IMR-90 (cell line): ENCODE results near the gene GAGE12J. TPM values are rescaled to one million over a fixed set of nuclear protein-coding genes. Genes with fewer than 3 reads are reported as not detected.

Experiments
- ATAC-seq: fragments of 200-7000 bp; cut with Tn5 transposase; 2 replicates; pipeline ENCODE4 v1.9.1; 2020; ENCODE audit warnings: low read depth, mild to moderate bottlenecking, moderate library complexity
- BruUV-seq: library from RNA; stranded (reverse); fragments of 400-500 nt; replicated peaks from 2 replicates; lab custom pipeline; 2021; lab: Mats Ljungman, UMichigan
- CTCF ChIA-PET: fragments of 300-600 bp; formaldehyde crosslinking; extraction: SDS; loops from one replicate; lab custom pipeline; 2021; ENCODE audit warnings: antibody characterized with exemption; lab: Yijun Ruan, JAX
- POLR2A ChIA-PET: fragments of 300-600 bp; sonication (Branson Sonifier 250); formaldehyde crosslinking; loops from one replicate; lab custom pipeline; 2022; ENCODE audit warnings: antibody characterized with exemption; ENCODE audit not compliant: unreplicated experiment; lab: Charles Lee
- DNase-seq: peaks from one replicate; pipeline ENCODE4 v3.0.0; 2013
- H2AFZ ChIP-seq: replicated peaks from 2 replicates; pipeline ENCODE3; 2013; ENCODE audit warnings: low read length, mild to moderate bottlenecking; ENCODE audit not compliant: poor library complexity
- H2AK5ac ChIP-seq: 2 replicates; pipeline ENCODE4 v1.6.1; 2013; ENCODE audit warnings: low read depth, low read length, inconsistent platforms
- H2AK9ac ChIP-seq: replicated peaks from 2 replicates; pipeline ENCODE3; 2013; ENCODE audit warnings: mild to moderate bottlenecking, low read depth, low read length, moderate library complexity; ENCODE audit not compliant: poor library complexity
- H2BK120ac ChIP-seq: 2 replicates; pipeline ENCODE4 v1.6.1; 2013; ENCODE audit warnings: low read depth, low read length, inconsistent platforms
- H2BK15ac ChIP-seq: 3 replicates; pipeline ENCODE4 v1.6.1; 2013; ENCODE audit warnings: low read depth, low read length, inconsistent platforms
- H2BK20ac ChIP-seq: 2 replicates; pipeline ENCODE4 v1.6.1; 2013; ENCODE audit warnings: low read depth, mild to moderate bottlenecking, inconsistent platforms, low read length, moderate library complexity
- H2BK5ac ChIP-seq: 2 replicates; pipeline ENCODE4 v1.6.1; 2013; ENCODE audit warnings: mild to moderate bottlenecking, low read depth, low read length, inconsistent platforms; ENCODE audit not compliant: poor library complexity, severe bottlenecking
- H3K14ac ChIP-seq: replicated peaks from 2 replicates; pipeline ENCODE4 v1.6.1; 2013; ENCODE audit warnings: low read depth, low read length, inconsistent platforms
- H3K18ac ChIP-seq: 2 replicates; pipeline ENCODE4 v1.6.1; 2013; ENCODE audit warnings: low read depth, low read length, control low read depth
- H3K23ac ChIP-seq: 2 replicates; pipeline ENCODE4 v1.6.1; 2013; ENCODE audit warnings: low read depth, low read length, inconsistent platforms
- H3K27ac ChIP-seq: 2 replicates; pipeline ENCODE4 v1.5.1; 2013; ENCODE audit warnings: mild to moderate bottlenecking, control low read depth, low read length; ENCODE audit not compliant: insufficient read depth
- H3K27me3 ChIP-seq: 2 replicates; pipeline ENCODE4 v1.6.1; 2013; ENCODE audit warnings: low read length; ENCODE audit not compliant: control insufficient read depth, insufficient read depth
- H3K36me3 ChIP-seq: 2 replicates; pipeline ENCODE4 v1.6.1; 2013; ENCODE audit warnings: low read length, mixed read lengths; ENCODE audit not compliant: control insufficient read depth, insufficient read depth
- H3K4ac ChIP-seq: 2 replicates; pipeline ENCODE4 v1.6.1; 2013; ENCODE audit warnings: low read depth, low read length, inconsistent platforms
- H3K4me1 ChIP-seq: 2 replicates; pipeline ENCODE4 v1.6.1; 2013; ENCODE audit warnings: low read length, mixed read lengths; ENCODE audit not compliant: control insufficient read depth, insufficient read depth
- H3K4me2 ChIP-seq: 2 replicates; pipeline ENCODE4 v1.6.1; 2013; ENCODE audit warnings: low read depth, mild to moderate bottlenecking, control low read depth, low read length, moderate library complexity
- H3K4me3 ChIP-seq: 2 replicates; pipeline ENCODE4 v1.5.1; 2013; ENCODE audit warnings: low read depth, mild to moderate bottlenecking, control low read depth, low read length, moderate library complexity; ENCODE audit not compliant: insufficient read depth
- H3K56ac ChIP-seq: 2 replicates; pipeline ENCODE4 v1.6.1; 2013; ENCODE audit warnings: low read length, inconsistent platforms; ENCODE audit not compliant: insufficient read depth; ENCODE audit errors: extremely low read depth
- H3K79me1 ChIP-seq, 2 experiments: 2 replicates each; pipeline ENCODE4 v1.6.1; 2013; ENCODE audit warnings: low read length in 2 of 2, inconsistent platforms in 1 of 2, low read depth in 1 of 2
- H3K9ac ChIP-seq: 2 replicates; pipeline ENCODE4 v1.6.1; 2013; ENCODE audit warnings: low read depth, low read length, control low read depth
- H3K9me1 ChIP-seq: 2 replicates; pipeline ENCODE4 v1.6.1; 2013; ENCODE audit warnings: low read length, inconsistent platforms; ENCODE audit not compliant: insufficient read depth
- H3K9me3 ChIP-seq: 2 replicates; pipeline ENCODE4 v1.6.1; 2013; ENCODE audit warnings: low read length; ENCODE audit not compliant: control insufficient read depth, insufficient read depth
- H4K20me1 ChIP-seq: 2 replicates; pipeline ENCODE4 v1.6.1; 2013; ENCODE audit warnings: low read length, inconsistent platforms; ENCODE audit not compliant: insufficient read depth
- H4K5ac ChIP-seq: 2 replicates; pipeline ENCODE4 v1.6.1; 2013; ENCODE audit warnings: mild to moderate bottlenecking, low read depth, low read length, control low read depth
- H4K8ac ChIP-seq, 2 experiments: 2 replicates each; pipeline ENCODE4 v1.6.1; 2013; ENCODE audit warnings: low read depth in 2 of 2, low read length in 2 of 2, control low read depth in 1 of 2, inconsistent platforms in 1 of 2
- H4K91ac ChIP-seq: 2 replicates; pipeline ENCODE4 v1.6.1; 2013; ENCODE audit warnings: low read depth, low read length, inconsistent platforms; ENCODE audit not compliant: insufficient read depth
- BHLHE40 ChIP-seq: fragments of 150-350 bp; IDR thresholded peaks from 2 replicates; pipeline ENCODE4 v1.6.1; 2016; ENCODE audit warnings: mild to moderate bottlenecking, low read depth, low read length
- CEBPB ChIP-seq: IDR thresholded peaks from 2 replicates; pipeline ENCODE4 v1.6.1; 2012; ENCODE audit warnings: low read depth, low read length, improper control_type of control experiment
- CHD1 ChIP-seq: IDR thresholded peaks from 2 replicates; pipeline ENCODE4 v1.6.1; 2012; ENCODE audit warnings: low read depth, low read length, improper control_type of control experiment
- FOS ChIP-seq: fragments of 150-350 bp; IDR thresholded peaks from 2 replicates; pipeline ENCODE4 v1.6.1; 2016; ENCODE audit warnings: low read depth, low read length
- MAFK ChIP-seq: IDR thresholded peaks from 2 replicates; pipeline ENCODE4 v1.6.1; 2012; ENCODE audit warnings: low read depth, low read length, improper control_type of control experiment
- MAZ ChIP-seq: IDR thresholded peaks from 2 replicates; pipeline ENCODE4 v1.6.1; 2012; ENCODE audit warnings: low read depth, mild to moderate bottlenecking, low read length, improper control_type of control experiment, moderate library complexity, borderline replicate concordance
- MXI1 ChIP-seq: IDR thresholded peaks from 2 replicates; pipeline ENCODE4 v1.6.1; 2012; ENCODE audit warnings: low read depth, mild to moderate bottlenecking, low read length, moderate library complexity, borderline replicate concordance
- NFE2L2 ChIP-seq: fragments of 150-350 bp; IDR thresholded peaks from 2 replicates; pipeline ENCODE4 v1.6.1; 2016; ENCODE audit warnings: low read depth, mild to moderate bottlenecking, low read length
- POLR2A ChIP-seq: IDR thresholded peaks from 2 replicates; pipeline ENCODE4 v1.6.1; 2012; ENCODE audit warnings: mild to moderate bottlenecking, low read depth, low read length
- RAD21 ChIP-seq: IDR thresholded peaks from 2 replicates; pipeline ENCODE4 v1.6.1; 2012; ENCODE audit warnings: low read length, improper control_type of control experiment
- RCOR1 ChIP-seq: IDR thresholded peaks from 2 replicates; pipeline ENCODE4 v1.6.1; 2012; ENCODE audit warnings: mild to moderate bottlenecking, low read length, improper control_type of control experiment; ENCODE audit not compliant: insufficient replicate concordance
- RFX5 ChIP-seq: IDR thresholded peaks from 2 replicates; pipeline ENCODE4 v1.8.0; 2012; ENCODE audit warnings: low read depth, mild to moderate bottlenecking, low read length, moderate library complexity
- SMC3 ChIP-seq: fragments of 150-350 bp; IDR thresholded peaks from 2 replicates; pipeline ENCODE4 v1.6.1; 2016; ENCODE audit warnings: low read depth, mild to moderate bottlenecking, antibody characterized with exemption, low read length, moderate library complexity
- WGBS, 2 experiments: methylation state at CpG; one replicate each; pipeline versions ENCODE4 v1.1.5 to v1.1.7; 2013; ENCODE audit warnings: missing lambda C conversion rate in 2 of 2; ENCODE audit not compliant: insufficient read length in 1 of 2; ENCODE audit errors: extremely low coverage in 2 of 2; 5-methylcytosine and 5-hydroxymethylcytosine counted together
- dilution Hi-C: fragments of 300-500 bp; cut with HindIII; formaldehyde crosslinking; loops from one replicate; pipeline ENCODE4 v1.14.3; 2018; ENCODE audit warnings: low sequenced_read_pairs; ENCODE audit not compliant: unreplicated experiment
- in situ Hi-C: fragments of 300-500 bp; cut with MboI; formaldehyde crosslinking; loops from 3 replicates; pipeline ENCODE4 v1.14.3; 2019; ENCODE audit warnings: low sequenced_read_pairs, inconsistent platforms, mixed read lengths
- intact Hi-C: fragments of 100-400 bp; cut with micrococcal nuclease; formaldehyde crosslinking; loops from 2 replicates; pipeline ENCODE4 v1.10.0; 2022
- polyA plus RNA-seq, 3 experiments: library from polyadenylated mRNA; depleted of rRNA; stranded (reverse); fragments of >200 nt; gene quantifications; 2 replicates each; pipeline ENCODE4 v1.2.3, GENCODE V29; 2012; ENCODE audit warnings: low replicate concordance in 1 of 3
- total RNA-seq: library from RNA; depleted of rRNA; stranded (reverse); fragments of >200 nt; gene quantifications from 2 replicates; pipeline ENCODE4 v1.2.3, GENCODE V29; 2012
- TF ChIP-seq, protein P1 (sequence below): fragments of 150-350 bp; IDR thresholded peaks from 2 replicates; pipeline ENCODE4 v1.6.1; 2016; ENCODE audit warnings: low read depth, mild to moderate bottlenecking, low read length, moderate library complexity, borderline replicate concordance
- TF ChIP-seq, protein P2 (sequence below): fragments of 150-350 bp; IDR thresholded peaks from 2 replicates; pipeline ENCODE4 v1.6.1; 2017; ENCODE audit warnings: mild to moderate bottlenecking, antibody characterized with exemption, low read length, low read depth

GAGE12J gene
- total and polyA plus RNA-seq, 2 of the 4 experiments (the other 2 are of a cell fraction), result not detected

DNA sequence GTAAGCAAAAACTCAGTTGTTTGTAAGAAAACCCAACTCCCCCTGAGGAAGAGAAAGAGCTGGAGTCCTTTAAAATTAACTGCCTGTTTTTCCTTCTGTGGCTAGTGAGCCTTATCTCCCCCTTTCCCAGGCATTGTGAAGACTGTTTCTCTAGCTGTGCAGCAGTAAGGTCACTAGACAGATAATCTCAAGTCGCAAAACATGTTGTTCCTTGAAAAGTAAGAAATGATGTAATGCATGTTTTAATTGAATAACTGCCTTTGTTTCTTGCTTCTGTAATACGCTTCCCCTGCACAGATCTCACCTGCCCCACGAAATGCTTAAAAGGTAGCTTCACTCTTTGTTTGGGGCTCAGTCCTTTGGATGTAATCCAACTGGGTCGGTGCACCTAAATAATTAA is 5.8 kb upstream of the GAGE12J start:
- Histone ChIP-seq H3K9me3 (no peaks in the 10 kb centered on the region), H2BK5ac (no peak overlapping the region), H4K20me1 (no peaks in the 10 kb centered on the region), H2BK15ac (no peak overlapping the region), H3K14ac (no peak overlapping the region), H3K36me3 (no peaks in the 10 kb centered on the region), H2BK120ac (no peak overlapping the region), H3K4me3 (no peak overlapping the region), H2AK5ac (no peak overlapping the region), H3K4me2 (no peak overlapping the region), H4K5ac (no peak overlapping the region), H3K9me1 (no peaks in the 10 kb centered on the region), H3K9ac (no peak overlapping the region), H2AFZ (no peak overlapping the region), H3K27me3 (peaks cover 1% of the 10 kb centered on the region; the same call in 1 of the 2 replicates), H3K4ac (no peak overlapping the region), H3K56ac (no peak overlapping the region), H4K91ac (no peak overlapping the region), H3K27ac (no peak overlapping the region), H2AK9ac (no peak overlapping the region), H4K8ac (no peak overlapping the region), H2BK20ac (no peak overlapping the region), H3K23ac (no peak overlapping the region), H3K4me1 (no peaks in the 10 kb centered on the region), H3K79me1 (no peaks in the 10 kb centered on the region), H3K18ac (no peak overlapping the region)
- TF ChIP-seq SMC3 (no peak), BHLHE40 (no peak), MAZ (no peak), NFE2L2 (no peak), POLR2A (no peak), FOS (no peak), RCOR1 (no peak), MXI1 (no peak), CEBPB (no peak), RFX5 (no peak), MAFK (no peak), RAD21 (no peak), CHD1 (no peak)
- TF ChIP-seq, protein P1, sequence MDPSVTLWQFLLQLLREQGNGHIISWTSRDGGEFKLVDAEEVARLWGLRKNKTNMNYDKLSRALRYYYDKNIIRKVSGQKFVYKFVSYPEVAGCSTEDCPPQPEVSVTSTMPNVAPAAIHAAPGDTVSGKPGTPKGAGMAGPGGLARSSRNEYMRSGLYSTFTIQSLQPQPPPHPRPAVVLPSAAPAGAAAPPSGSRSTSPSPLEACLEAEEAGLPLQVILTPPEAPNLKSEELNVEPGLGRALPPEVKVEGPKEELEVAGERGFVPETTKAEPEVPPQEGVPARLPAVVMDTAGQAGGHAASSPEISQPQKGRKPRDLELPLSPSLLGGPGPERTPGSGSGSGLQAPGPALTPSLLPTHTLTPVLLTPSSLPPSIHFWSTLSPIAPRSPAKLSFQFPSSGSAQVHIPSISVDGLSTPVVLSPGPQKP, result no peak
- TF ChIP-seq, protein P2, sequence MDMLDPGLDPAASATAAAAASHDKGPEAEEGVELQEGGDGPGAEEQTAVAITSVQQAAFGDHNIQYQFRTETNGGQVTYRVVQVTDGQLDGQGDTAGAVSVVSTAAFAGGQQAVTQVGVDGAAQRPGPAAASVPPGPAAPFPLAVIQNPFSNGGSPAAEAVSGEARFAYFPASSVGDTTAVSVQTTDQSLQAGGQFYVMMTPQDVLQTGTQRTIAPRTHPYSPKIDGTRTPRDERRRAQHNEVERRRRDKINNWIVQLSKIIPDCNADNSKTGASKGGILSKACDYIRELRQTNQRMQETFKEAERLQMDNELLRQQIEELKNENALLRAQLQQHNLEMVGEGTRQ, result no peak
- no peak for ATAC-seq
- WGBS, 2 experiments, result no CpG with 5 or more reads among the region's 4 CpGs
- no peak for DNase-seq
- in situ Hi-C loops (no loop called here), dilution Hi-C loops (no loop called here), intact Hi-C loops (no loop called here)
- POLR2A ChIA-PET, result no interaction called here
- CTCF ChIA-PET, result no interaction called here
- BruUV-seq, result no TSS peak
